Measurements from ENCODE around the gene CXCR6.

Gene CXCR6

DNA sequence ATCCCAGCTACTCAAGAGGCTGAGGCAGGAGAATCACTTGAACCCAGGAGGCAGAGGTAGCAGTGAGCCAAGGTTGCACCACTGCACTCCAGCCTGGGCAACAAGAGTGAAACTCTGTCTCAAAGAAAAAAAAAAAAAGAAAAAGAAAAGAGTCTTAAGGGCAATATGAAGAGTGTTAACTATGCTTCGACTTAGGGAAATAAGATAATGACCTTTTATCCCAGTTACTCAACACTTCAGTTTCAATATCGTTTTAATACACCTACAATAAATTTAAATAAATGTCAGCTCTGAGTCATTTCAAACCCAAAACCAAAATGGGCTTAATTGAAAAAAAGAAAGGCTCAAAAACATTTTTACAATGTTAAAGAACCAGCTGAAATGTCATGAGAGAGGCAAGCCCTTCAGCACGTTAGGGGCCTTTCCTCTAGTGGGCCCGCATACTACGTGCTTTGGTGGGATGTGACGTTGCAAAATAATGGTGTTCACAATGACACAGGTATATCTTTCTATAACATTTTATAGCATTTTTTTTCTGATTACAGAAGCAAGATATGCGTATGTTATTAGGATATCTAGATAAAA, 37.1 kb downstream of the CXCR6 start:
- TF ChIP-seq, protein P1, sequence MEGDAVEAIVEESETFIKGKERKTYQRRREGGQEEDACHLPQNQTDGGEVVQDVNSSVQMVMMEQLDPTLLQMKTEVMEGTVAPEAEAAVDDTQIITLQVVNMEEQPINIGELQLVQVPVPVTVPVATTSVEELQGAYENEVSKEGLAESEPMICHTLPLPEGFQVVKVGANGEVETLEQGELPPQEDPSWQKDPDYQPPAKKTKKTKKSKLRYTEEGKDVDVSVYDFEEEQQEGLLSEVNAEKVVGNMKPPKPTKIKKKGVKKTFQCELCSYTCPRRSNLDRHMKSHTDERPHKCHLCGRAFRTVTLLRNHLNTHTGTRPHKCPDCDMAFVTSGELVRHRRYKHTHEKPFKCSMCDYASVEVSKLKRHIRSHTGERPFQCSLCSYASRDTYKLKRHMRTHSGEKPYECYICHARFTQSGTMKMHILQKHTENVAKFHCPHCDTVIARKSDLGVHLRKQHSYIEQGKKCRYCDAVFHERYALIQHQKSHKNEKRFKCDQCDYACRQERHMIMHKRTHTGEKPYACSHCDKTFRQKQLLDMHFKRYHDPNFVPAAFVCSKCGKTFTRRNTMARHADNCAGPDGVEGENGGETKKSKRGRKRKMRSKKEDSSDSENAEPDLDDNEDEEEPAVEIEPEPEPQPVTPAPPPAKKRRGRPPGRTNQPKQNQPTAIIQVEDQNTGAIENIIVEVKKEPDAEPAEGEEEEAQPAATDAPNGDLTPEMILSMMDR (IDR thresholded peaks at IDR 0.05), result no peak
- Mint-ChIP-seq H3K4me3 (no peak overlapping the region), H3K27me3 (ENCODE audit: low read depth, poor library complexity) (no peaks in the 10 kb centered on the region), H3K36me3 (ENCODE audit: low read depth) (peaks cover 39% of the 10 kb centered on the region), H3K4me1 (no peaks in the 10 kb centered on the region), H3K27ac (no peak overlapping the region), H3K9me3 (no peaks in the 10 kb centered on the region)
- no peak for DNase-seq

DNA sequence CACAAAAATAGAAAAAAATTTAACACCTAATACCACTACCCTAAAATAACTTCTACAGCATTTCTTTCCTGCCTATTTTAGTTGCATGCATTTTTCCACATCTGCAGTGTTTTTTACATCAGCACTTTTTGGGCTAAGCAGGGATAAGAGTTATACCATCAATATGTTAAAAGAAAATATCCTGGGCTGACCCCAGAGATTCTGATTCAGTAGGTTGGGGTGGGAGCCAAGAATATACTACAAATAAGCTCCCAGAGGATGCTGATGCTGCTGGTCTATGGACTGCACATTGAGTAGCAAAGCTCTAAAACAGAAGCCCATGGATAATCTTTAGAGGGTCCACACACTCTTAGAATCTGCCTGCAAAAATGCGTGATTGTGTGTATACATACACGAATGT, 37.6 kb downstream of the CXCR6 start:
- no peak overlapping the region for H3K4me3 Mint-ChIP-seq
- DNase-seq, result no peak
- no peaks in the 10 kb centered on the region for H3K9me3 Mint-ChIP-seq
- H3K36me3 Mint-ChIP-seq (ENCODE audit: low read depth), result peaks cover 39% of the 10 kb centered on the region
- no peaks in the 10 kb centered on the region for H3K4me1 Mint-ChIP-seq
- no peaks in the 10 kb centered on the region for H3K27me3 Mint-ChIP-seq (ENCODE audit: low read depth, poor library complexity)
- no peak overlapping the region for H3K27ac Mint-ChIP-seq
- TF ChIP-seq, protein P1 (IDR thresholded peaks at IDR 0.05), result no peak

DNA sequence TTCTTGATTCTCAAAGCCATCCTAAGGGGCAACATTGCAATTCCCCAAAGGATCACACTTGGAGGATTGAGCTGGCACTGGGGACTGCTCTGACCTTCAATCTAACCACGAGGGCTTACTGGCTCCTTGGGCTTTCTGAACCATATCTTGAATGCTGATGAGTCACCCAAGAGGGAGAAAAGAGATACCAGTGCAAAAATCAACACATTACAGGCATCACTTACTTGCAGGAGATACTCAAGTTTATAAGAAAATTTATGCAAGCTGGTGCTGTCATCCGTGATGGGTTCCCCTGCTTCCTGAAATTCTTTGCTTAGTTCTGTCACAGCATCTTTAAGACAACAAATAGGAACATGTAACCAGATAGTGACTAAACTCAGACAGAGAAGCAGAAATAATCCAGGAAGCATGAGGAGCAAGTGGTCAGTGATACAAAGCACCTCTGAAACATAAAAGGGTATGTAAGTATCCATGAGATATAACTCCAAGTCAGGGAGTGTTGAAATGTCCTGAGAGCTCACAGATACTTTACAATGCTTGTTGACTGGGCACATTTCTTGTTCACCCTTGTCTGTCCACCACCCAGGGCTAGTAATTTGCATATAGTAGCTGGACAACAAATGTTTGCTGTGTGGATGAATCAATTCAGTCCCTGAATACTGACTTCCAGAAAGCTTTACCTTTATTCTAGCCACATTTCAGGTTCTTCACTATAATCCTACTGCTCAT, 38.2 kb downstream of the CXCR6 start:
- Mint-ChIP-seq H3K9me3 (no peaks in the 10 kb centered on the region), H3K27me3 (ENCODE audit: low read depth, poor library complexity) (no peaks in the 10 kb centered on the region), H3K27ac (no peak overlapping the region), H3K4me1 (no peaks in the 10 kb centered on the region), H3K36me3 (ENCODE audit: low read depth) (peaks cover 39% of the 10 kb centered on the region), H3K4me3 (no peak overlapping the region)
- no peak for DNase-seq
- TF ChIP-seq, protein P1 (IDR thresholded peaks at IDR 0.05), result no peak

DNA sequence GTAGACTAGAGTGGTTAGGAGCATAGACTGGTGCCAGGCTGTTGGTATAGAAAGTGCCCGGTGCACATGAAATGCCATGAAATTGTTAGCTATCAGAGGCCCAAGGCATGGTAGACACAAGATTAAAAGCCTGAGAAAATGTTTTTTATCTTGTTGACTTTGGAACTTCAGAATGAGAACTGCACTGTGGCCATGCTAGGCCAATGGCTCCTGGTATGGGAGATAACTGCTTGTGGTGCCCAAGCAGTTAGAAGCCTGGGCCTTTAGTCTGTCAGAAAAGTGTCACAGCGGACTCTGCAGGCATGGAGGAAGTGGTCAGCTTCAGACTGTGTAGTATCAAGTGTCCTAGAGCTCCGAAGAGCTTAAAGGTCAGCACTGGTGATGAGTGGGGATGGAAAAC, 40.5 kb downstream of the CXCR6 start:
- Mint-ChIP-seq H3K27me3 (ENCODE audit: low read depth, poor library complexity) (no peaks in the 10 kb centered on the region), H3K4me3 (no peak overlapping the region), H3K36me3 (ENCODE audit: low read depth) (peaks cover 22% of the 10 kb centered on the region), H3K27ac (no peak overlapping the region), H3K9me3 (no peaks in the 10 kb centered on the region), H3K4me1 (peaks cover 23% of the 10 kb centered on the region)
- DNase-seq, result no peak
- TF ChIP-seq, protein P1 (IDR thresholded peaks at IDR 0.05), result no peak

DNA sequence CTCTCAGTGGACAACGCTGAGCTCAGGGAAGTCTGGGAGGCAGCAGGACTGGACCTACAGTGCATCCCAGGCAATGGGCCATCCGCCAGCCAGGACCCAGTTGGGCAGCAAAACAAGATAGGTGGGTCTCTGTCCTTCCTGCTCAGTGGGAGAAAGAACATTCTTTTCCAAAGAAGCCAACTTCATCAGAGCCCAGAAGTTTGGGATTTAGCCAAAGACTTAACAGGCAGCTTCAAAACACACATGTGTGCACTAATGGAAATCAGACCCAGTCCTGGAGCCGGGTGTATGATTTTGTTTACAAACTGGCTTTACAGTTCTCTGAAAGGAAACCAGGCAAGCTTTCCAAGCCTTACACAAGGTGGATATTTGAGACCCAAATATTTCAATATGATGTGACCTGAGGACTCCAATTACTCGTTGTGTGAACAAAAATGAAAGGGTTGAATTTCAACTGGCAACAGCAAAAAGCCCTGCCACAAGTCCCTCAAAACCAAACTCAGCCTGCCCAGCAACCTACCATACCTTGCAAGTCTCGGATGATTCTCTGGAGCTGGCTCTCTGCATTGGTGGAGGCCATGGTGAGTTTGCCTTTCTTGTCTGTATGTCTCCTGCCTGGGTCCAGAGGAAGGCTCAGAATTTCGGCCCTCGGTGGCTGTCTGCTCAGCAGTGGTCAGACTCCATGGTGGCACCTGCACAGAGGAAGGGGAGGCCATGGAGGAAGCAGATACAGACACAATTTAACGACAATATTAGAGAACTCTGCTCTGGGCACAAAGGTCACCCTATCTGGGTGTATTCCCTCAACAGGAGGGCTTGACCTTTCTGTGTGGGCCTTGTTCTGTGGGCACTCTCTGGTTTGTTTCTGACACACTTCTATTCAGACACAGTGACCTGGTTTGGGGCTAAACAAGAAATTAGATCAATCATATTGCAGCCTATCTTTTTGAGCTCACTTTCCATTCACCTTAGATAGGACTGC, 41.4 kb downstream of the CXCR6 start:
- no peak overlapping the region for H3K4me3 Mint-ChIP-seq
- H3K27ac Mint-ChIP-seq, result no peak overlapping the region
- TF ChIP-seq, protein P1 (IDR thresholded peaks at IDR 0.05), result no peak
- H3K4me1 Mint-ChIP-seq, result peaks cover 25% of the 10 kb centered on the region
- no peaks in the 10 kb centered on the region for H3K9me3 Mint-ChIP-seq
- no peak for DNase-seq
- no peaks in the 10 kb centered on the region for H3K27me3 Mint-ChIP-seq (ENCODE audit: low read depth, poor library complexity)
- peaks cover 13% of the 10 kb centered on the region for H3K36me3 Mint-ChIP-seq (ENCODE audit: low read depth)
